Endodermal cell (in vitro differentiated cells): Measurements from ENCODE around the gene OSGIN1. TPM values are rescaled to one million over a fixed set of nuclear protein-coding genes. Genes with fewer than 3 reads are reported as not detected.
A peak's percentile ranks its signal among the peaks of the same experiment; 100 is the strongest.

Experiments used
- DNase-seq: peaks from one replicate; pipeline ENCODE4 v3.0.0-alpha.2; 2017
- H3K27ac ChIP-seq: 2 replicates; pipeline ENCODE4 v1.5.1; 2013; ENCODE audit warnings: mild to moderate bottlenecking, low read depth, low read length, moderate library complexity
- H3K27me3 ChIP-seq: 2 replicates; pipeline ENCODE4 v1.6.1; 2013; ENCODE audit warnings: mild to moderate bottlenecking, low read length, moderate library complexity; ENCODE audit not compliant: insufficient read depth, control insufficient read depth, poor library complexity, severe bottlenecking
- H3K36me3 ChIP-seq: 2 replicates; pipeline ENCODE4 v1.7.0; 2013; ENCODE audit warnings: mild to moderate bottlenecking, low read length, moderate library complexity; ENCODE audit not compliant: control insufficient read depth, insufficient read depth
- H3K4me1 ChIP-seq: one replicate; pipeline ENCODE4 v1.7.0; 2013; ENCODE audit warnings: low read length; ENCODE audit not compliant: control insufficient read depth, insufficient read depth
- H3K4me3 ChIP-seq: 2 replicates; pipeline ENCODE4 v1.5.1; 2013; ENCODE audit warnings: mild to moderate bottlenecking, low read length, moderate library complexity
- H3K9ac ChIP-seq: 2 replicates; pipeline ENCODE4 v1.6.1; 2013; ENCODE audit warnings: mild to moderate bottlenecking, low read length, moderate library complexity; ENCODE audit not compliant: poor library complexity, severe bottlenecking; ENCODE audit errors: extremely low read depth
- H3K9me3 ChIP-seq: 2 replicates; pipeline ENCODE4 v1.6.1; 2013; ENCODE audit warnings: mild to moderate bottlenecking, low read length, moderate library complexity; ENCODE audit not compliant: control insufficient read depth
- H3K27ac Mint-ChIP-seq: 2 replicates; pipeline ENCODE4 v1.8.0; 2020; ENCODE audit warnings: mixed read lengths
- H3K27me3 Mint-ChIP-seq: 2 replicates; pipeline ENCODE4 v1.8.0; 2021; ENCODE audit warnings: mild to moderate bottlenecking, mixed read lengths; ENCODE audit not compliant: insufficient read depth
- H3K36me3 Mint-ChIP-seq: 2 replicates; pipeline ENCODE4 v1.8.0; 2020; ENCODE audit warnings: low read depth, mixed read lengths
- H3K4me1 Mint-ChIP-seq: 2 replicates; pipeline ENCODE4 v1.8.0; 2020; ENCODE audit warnings: mixed read lengths
- H3K4me3 Mint-ChIP-seq: 2 replicates; pipeline ENCODE4 v1.8.0; 2020; ENCODE audit warnings: mild to moderate bottlenecking, moderate library complexity, mixed read lengths
- H3K9me3 Mint-ChIP-seq: 2 replicates; pipeline ENCODE4 v1.8.0; 2020; ENCODE audit warnings: mild to moderate bottlenecking, mixed read lengths
- CTCF ChIP-seq: fragments of 200-600 bp; sonication (generic); conservative IDR thresholded peaks from 2 replicates; pipeline ENCODE4 v1.5.0; 2021; ENCODE audit warnings: antibody characterized with exemption, mild to moderate bottlenecking
- WGBS, 2 experiments: methylation state at CpG; one replicate each; pipeline versions ENCODE4 v1.1.5 to v1.1.7; 2013; ENCODE audit warnings: missing lambda C conversion rate in 2 of 2, mixed read lengths in 1 of 2; ENCODE audit not compliant: insufficient coverage in 1 of 2, insufficient read length in 1 of 2; 5-methylcytosine and 5-hydroxymethylcytosine counted together
- total RNA-seq, 2 donors: library from RNA; stranded (reverse); fragmentation: NEBNext Ultra II Directional in 1 of 2; extraction: Animal tissue kit (Norgen Biotek cat#: 25700) in 1 of 2; gene quantifications; 2 replicates in 1 of 2; 3 replicates in 1 of 2; pipeline ENCODE4 v1.2.1, GENCODE V29; 2021

Gene OSGIN1
- total RNA-seq, 2 donors from 2014 or later = 1.6 to 2.7 TPM

- H3K27me3 ChIP-seq = no peaks in the 10 kb centered on the region
- Mint-ChIP-seq H3K9me3 (peaks cover 23% of the 10 kb centered on the region), H3K36me3 (peaks cover 12% of the 10 kb centered on the region), H3K27ac (no peak overlapping the region), H3K27me3 (peaks cover 2% of the 10 kb centered on the region), H3K4me3 (no peak overlapping the region), H3K4me1 (no peaks in the 10 kb centered on the region)
- 90 to 95% methylated on average over 8 of the region's 8 CpGs for WGBS, 2 experiments
- no peaks in the 10 kb centered on the region for H3K36me3 ChIP-seq
- no peak overlapping the region for H3K27ac ChIP-seq
- H3K4me1 ChIP-seq = no peaks in the 10 kb centered on the region
- H3K9me3 ChIP-seq = peaks cover 18% of the 10 kb centered on the region
- no peak for TF ChIP-seq CTCF
- H3K4me3 ChIP-seq = no peak overlapping the region
- no peak overlapping the region for H3K9ac ChIP-seq
- no peak for DNase-seq
Observed at GRCh38 chr16:83981799-83982198, 28.8 kb downstream of the OSGIN1 start.

DNA sequence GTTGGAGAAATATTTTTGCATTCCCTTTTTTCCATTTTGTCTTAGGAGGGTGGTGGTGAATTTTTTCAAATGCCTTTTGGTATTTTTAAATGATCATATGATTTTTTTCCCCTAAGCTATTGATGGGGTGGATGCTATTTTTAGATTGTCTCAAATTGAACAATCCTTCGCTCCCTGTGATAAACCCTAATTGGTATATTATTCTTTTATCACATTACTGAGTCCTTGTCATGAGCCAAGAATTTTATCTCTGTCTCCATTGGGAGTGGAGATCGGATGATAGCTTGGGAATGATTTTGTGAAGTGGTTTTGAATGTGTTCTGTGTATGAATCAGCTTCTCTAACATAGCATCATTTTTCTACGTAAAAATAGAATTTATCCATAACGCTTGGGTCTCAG is 30.5 kb downstream of the OSGIN1 start:
- DNase-seq = no peak
- Histone ChIP-seq H3K27me3 (no peaks in the 10 kb centered on the region), H3K27ac (no peak overlapping the region), H3K4me1 (no peaks in the 10 kb centered on the region), H3K4me3 (no peak overlapping the region), H3K36me3 (no peaks in the 10 kb centered on the region), H3K9me3 (peaks cover 8% of the 10 kb centered on the region), H3K9ac (no peak overlapping the region)
- Mint-ChIP-seq H3K4me1 (no peaks in the 10 kb centered on the region), H3K27me3 (no peaks in the 10 kb centered on the region), H3K27ac (peak overlapping the region; percentile 10), H3K9me3 (peaks cover 13% of the 10 kb centered on the region), H3K4me3 (no peak overlapping the region), H3K36me3 (peaks cover 7% of the 10 kb centered on the region)
- 100% methylated on average over 1 of the region's 4 CpGs; no CpG with 5 or more reads in 1 of the 2 experiments for WGBS, 2 experiments
- TF ChIP-seq CTCF = no peak

DNA sequence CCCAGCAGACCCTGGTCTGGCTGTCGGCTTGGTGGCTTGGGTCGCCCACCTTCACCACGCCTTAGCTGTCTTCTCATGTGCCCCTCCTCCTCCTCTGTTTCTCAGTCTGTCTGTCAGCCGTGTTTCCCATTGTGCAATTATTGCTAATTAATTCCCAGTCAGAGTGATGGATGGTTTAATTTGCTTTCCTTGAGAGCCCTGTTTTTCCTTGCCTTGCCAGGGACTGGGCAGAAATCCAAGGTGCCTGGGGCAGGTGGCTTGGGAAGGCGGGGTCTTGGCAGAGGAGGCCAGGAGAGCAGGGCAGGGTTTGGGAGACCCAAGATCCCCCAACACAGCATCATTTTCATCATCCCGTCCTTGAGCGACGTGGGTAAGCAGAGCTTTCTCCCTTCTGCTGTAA is 36.3 kb downstream of the OSGIN1 start:
- no peak overlapping the region for H3K4me3 Mint-ChIP-seq
- no peak overlapping the region for H3K4me3 ChIP-seq
- no peaks in the 10 kb centered on the region for H3K4me1 ChIP-seq
- WGBS, 2 experiments = 82 to 92% methylated on average over 4 to 8 of the region's 8 CpGs
- no peaks in the 10 kb centered on the region for H3K36me3 Mint-ChIP-seq
- no peaks in the 10 kb centered on the region for H3K9me3 Mint-ChIP-seq
- TF ChIP-seq CTCF = no peak
- peaks cover 6% of the 10 kb centered on the region for H3K27me3 Mint-ChIP-seq
- no peaks in the 10 kb centered on the region for H3K36me3 ChIP-seq
- peak overlapping the region; percentile 59 for H3K27ac ChIP-seq
- no peaks in the 10 kb centered on the region for H3K4me1 Mint-ChIP-seq
- no peak overlapping the region for H3K9ac ChIP-seq
- H3K27me3 ChIP-seq = no peaks in the 10 kb centered on the region
- no peak for DNase-seq
- no peak overlapping the region for H3K27ac Mint-ChIP-seq
- no peaks in the 10 kb centered on the region for H3K9me3 ChIP-seq
